Cardiac fibroblast (primary cell): ENCODE data around the gene ZNF70.

Experiments used
- DNase-seq, 2 donors: peaks; one replicate each; pipeline versions ENCODE4 v3.0.0 to v3.0.0-alpha.2; 2010; ENCODE audit warnings: low read depth in 2 of 2
- H3K4me3 ChIP-seq, 2 donors: replicated peaks in 1 of 2; 1 replicate in 1 of 2; 2 replicates in 1 of 2; pipeline ENCODE4 v1.5.1; 2011; ENCODE audit warnings: low read depth in 2 of 2, low read length in 2 of 2, mild to moderate bottlenecking in 2 of 2, moderate library complexity in 1 of 2
- TF ChIP-seq, protein P1 (sequence below): IDR thresholded peaks from one replicate; pipeline ENCODE4 v1.5.1; 2011; ENCODE audit warnings: low read depth, mild to moderate bottlenecking, low read length, inconsistent platforms

ZNF70 gene

DNA sequence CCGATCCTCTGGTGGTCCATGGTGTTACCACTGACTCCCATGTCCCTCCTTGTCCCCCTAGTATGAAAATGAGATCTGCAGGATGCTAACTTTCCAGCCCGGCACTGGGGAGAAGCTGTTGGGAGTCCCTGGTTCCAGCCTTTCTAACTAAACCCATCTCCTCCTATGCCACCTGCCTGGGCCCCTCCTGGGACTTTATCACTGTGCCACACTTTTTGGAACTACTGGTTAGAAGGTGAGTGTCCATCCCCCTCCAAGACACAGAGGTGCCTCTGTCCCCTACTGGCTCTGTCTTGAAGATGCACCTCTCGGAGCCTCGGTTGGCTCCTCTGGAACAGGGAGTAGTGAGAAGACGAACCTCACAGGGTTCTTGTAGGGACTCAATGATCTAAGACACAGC lies 60.2 kb downstream of the ZNF70 start, which contains the start of gene RGL4:
TSS of gene RGL4 (plus strand) at position 301 of the 400 bp plus-strand sequence. CDS start 1,018 bp downstream, outside the sequence.
- no peak for DNase-seq
- no peak within 1 kb of the TSS for H3K4me3 ChIP-seq
- TF ChIP-seq, protein P1, sequence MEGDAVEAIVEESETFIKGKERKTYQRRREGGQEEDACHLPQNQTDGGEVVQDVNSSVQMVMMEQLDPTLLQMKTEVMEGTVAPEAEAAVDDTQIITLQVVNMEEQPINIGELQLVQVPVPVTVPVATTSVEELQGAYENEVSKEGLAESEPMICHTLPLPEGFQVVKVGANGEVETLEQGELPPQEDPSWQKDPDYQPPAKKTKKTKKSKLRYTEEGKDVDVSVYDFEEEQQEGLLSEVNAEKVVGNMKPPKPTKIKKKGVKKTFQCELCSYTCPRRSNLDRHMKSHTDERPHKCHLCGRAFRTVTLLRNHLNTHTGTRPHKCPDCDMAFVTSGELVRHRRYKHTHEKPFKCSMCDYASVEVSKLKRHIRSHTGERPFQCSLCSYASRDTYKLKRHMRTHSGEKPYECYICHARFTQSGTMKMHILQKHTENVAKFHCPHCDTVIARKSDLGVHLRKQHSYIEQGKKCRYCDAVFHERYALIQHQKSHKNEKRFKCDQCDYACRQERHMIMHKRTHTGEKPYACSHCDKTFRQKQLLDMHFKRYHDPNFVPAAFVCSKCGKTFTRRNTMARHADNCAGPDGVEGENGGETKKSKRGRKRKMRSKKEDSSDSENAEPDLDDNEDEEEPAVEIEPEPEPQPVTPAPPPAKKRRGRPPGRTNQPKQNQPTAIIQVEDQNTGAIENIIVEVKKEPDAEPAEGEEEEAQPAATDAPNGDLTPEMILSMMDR: no peak

DNA sequence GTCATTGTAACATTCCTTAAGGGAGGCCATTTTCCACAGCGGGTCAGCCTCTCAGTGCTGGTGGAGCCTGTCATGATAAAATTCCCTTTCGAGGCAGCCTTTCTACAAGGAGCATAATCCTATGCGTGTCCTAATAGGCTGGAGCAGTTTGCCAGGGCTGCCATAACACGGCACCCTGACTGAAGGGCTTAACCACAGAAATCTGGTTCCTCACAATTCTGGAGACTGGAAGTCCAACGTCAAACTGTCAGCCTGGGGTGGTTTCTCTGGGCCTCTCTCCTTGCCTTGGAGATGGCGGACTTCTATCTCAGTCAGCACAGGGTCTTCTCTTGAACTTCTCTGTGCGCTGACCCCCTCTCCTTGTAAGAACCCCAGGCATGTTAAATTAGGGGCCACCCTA lies 61.5 kb downstream of the ZNF70 start:
- no peak overlapping the region for H3K4me3 ChIP-seq
- TF ChIP-seq, protein P1: no peak
- no peak for DNase-seq
